GM21717 (cell line): ENCODE data around the gene COPB2.
"Not testable (repeated sequence)": the region's sequence is repeated elsewhere in the genome, so short reads cannot be mapped to it uniquely, and the experiment has no call there.

ENCODE experiments used
- ATAC-seq: cut with Tn5 transposase; IDR thresholded peaks from one replicate; pipeline ENCODE4 v1.9.1; 2021; ENCODE audit warnings: mild to moderate bottlenecking, moderate library complexity; ENCODE audit not compliant: unreplicated experiment

Gene COPB2

DNA sequence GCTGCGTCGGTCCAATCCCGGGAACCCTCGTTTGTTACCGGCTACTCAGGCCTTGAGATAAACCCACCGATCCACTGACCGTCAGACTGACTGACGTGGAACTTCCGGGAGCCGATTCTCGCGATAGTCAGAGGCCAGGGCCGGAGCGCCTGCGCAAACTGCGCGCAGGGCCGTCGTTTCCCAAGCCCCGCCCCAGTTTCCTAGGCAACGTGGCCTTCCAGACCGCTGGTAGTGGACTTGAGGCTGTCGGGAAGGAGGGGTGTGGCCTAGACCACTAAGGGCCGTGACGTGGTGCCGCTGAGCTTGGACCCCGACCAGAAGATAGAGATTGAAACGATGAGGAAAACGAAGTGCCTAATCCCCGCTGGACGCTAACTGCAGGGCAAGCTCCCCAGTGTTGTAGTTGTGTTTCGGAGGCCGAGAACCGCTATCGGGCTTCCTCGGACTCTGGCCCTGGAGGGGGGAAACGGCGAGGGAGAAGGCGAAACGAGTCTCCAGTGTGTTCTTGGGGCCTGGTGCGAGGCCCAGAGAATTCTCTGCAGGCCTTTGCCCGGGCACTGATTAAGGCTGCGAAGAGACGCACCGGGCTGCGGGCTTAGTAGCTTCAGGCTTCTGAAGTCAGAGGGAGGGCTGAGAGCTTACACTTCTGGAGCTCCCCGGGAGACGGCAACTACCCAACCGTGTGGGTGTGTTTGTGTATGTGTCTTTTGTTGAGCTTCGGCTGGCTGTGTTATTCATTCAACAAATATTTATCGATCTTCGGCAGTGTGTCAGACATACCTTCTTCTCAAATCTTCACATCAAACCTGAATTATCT, at the start of gene COPB2:
COPB2 (minus strand) TSS at position 96 of the 817 bp plus-strand sequence. CDS start 97 bp downstream, outside the sequence.
- peak; percentile 98 for ATAC-seq

GRCh38 chr3:139434764-139435307, 45.4 kb upstream of the COPB2 start:
- ATAC-seq, result no peak

- ATAC-seq, result no peak
Measured at GRCh38 chr3:139434228-139434627, 44.8 kb upstream of the COPB2 start.

DNA sequence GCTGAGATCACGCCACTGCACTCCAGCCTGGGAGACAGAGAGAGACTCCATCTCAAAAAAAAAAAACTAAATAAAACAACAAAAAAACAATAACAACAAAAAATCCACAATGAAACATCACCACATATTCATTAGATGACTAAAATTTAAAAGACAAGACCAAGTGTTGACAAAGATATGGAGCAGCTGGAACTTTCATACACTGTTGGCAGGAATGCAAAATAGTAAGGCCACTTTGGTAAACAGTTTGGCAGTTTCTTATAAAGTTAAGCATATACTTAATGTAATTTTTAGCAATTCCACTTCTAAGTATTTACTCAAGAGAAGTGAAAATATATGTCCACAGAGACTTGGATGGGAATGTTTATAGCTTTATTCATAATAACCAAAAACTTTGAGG, 43.6 kb upstream of the COPB2 start:
- ATAC-seq, result no peak

DNA sequence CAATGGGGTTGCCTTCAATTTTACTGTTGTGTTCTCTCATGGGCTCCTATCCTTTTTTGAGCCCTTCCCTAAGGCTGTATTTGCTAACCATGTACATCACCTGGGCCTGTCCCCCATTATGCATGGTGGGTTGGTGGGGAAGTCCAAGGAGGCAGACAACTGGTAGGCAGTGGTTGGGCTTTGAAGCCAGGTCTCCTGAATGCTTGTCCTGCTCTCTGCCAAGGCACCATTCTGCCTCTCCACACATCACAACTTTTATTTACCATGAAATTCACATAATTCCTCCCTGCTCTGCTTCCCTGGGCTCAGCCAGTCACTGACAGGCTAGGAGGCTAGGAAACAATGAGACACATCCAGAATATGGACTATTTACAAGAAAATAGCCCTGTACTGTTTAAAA, 41.0 kb upstream of the COPB2 start:
- ATAC-seq, result no peak

GRCh38 chr3:139427283-139428060, 38.0 kb upstream of the COPB2 start:
- peak; percentile 67 for ATAC-seq

- ATAC-seq, result no peak
Measured at GRCh38 chr3:139425745-139426400, 36.4 kb upstream of the COPB2 start.

DNA sequence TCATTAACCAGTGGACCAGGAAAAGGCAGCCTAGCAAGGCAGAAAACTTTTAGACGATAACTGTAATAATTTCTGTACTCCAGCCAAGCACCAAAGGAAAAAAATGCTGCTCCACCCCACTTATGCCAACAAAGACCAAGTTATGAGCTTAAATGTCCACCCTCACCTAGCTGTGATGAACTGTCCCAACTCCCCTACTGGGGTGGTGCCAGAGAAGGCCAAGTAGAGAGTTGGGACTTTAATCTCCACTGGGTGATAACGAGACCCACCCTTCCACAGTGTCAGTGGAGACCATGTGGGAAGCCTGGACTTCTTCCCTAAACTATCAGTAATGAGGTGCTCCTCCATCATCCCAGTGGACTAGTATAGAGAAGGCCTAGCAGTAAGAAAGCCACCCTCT, 33.8 kb upstream of the COPB2 start:
- ATAC-seq, result no peak

DNA sequence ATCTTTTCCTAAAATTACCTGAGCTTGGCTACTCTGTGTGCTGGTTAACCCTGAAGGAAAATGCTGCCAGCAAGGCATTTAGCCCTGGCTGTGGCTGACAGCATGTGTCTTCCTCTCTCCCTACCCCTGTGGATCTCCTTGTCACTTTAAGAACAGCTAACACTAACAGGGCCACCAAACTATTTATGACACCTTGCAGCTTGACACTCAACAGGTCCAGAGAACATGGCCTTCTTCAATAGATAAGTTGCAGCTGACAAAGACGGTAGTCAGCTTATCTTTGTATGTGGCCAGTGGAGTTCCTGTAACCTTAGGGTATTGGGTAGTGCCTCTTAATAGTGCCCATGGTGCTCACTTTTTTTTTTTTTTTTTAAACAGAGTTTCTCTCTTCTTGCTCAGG, 32.0 kb upstream of the COPB2 start:
- no peak for ATAC-seq

- ATAC-seq, result no peak
Measured at GRCh38 chr3:139421040-139421439, 31.6 kb upstream of the COPB2 start.

DNA sequence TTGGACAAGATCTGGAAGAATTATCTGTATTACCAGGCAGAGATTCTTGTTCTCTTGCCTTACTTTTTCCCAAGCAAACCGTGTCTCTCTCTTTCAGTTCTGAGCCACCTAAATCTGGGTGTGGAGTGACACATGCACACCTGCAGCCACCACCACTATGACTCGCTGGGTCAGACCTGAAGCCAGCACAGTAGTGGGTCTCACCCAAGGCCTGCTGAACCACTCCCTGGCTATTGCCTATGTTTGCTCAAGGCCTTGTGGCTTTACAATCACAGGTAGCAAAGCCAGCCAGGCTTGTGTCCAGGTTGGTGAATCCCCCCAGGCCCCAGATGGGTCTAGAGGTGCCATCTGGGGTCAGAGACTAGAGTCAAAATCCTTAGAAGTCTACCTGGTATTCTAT, 28.7 kb upstream of the COPB2 start:
- ATAC-seq, result no peak

GRCh38 chr3:139416275-139416674, 26.8 kb upstream of the COPB2 start:
- ATAC-seq, result no peak

GRCh38 chr3:139414608-139415224, 25.3 kb upstream of the COPB2 start:
- ATAC-seq, result no peak

- ATAC-seq, result not testable (repeated sequence)
Measured at GRCh38 chr3:139412891-139413290, 23.4 kb upstream of the COPB2 start.

DNA sequence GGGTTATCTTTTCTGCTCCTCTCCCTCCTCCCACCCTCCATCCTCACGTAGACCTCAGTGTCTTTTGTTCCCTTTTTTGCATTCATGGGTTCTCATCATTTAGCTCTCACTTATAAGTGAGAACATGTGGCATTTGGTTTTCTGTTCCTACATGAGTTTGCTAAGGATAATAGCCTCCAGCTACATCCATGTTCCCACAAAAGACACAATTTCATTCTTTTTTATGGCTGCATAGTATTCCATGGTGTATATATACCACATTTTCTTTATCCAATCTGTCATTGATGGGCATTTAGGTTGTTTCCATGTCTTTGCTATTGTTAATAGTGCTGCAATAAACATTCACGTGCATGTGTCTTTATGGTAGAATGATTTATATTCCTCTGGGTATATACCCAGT, 11.7 kb upstream of the COPB2 start:
- ATAC-seq, result not testable (repeated sequence)

DNA sequence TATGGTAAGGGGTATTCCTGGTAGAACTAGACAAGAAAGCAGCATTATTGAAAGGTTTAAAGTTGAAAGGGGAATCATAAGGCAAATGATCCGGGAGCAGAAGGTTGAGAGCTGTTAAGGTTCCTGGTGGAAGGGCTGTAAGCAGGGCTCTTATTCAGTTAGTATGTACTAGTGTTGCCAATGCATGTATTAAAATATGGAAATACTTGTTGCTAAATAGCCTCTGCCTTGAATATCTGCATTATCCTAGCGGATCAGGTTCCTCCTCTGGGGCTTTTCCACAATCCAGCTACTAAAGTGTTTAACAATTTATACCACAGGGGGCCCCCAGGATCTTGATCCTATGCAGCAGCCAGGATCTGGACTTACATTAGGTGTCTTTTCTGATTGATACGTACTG, 7.3 kb upstream of the COPB2 start:
- no peak for ATAC-seq

- no peak for ATAC-seq
Measured at GRCh38 chr3:139394116-139394515, 4.7 kb upstream of the COPB2 start.

DNA sequence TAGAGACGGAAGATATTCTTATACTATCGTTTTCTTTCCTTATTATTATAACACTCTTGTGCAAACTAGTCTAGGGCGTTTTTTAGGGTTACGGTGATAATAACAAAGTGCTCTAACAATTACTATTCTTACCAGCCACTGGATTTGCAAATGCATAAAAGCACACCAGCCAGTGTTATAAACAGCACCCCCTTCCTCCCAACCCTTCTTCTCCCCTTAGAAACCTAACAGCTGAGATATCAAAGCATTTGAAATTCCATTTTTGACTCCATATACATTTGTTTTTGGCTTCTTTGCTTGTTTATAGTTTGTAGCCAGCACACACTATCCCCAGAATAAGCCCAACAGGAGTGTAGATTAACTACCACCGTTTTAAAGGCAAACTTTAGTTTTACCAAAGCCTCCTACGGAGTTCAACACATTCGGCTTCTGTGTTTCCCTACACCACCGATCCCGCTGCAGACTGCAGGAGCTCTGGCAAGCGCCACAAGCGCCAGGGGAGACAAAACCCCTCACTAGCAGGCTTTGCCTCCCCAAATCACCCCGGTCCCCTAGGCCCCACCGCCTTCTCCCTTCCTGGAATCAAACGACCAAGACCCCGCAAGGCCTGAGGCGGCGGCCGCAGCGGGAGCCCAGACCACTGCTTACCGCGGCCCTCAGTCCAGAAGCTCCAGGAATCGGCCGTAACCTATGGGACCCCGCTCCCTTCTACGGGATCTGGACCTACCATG, 461 bp downstream of the COPB2 start:
- ATAC-seq, result peak; percentile 31

DNA sequence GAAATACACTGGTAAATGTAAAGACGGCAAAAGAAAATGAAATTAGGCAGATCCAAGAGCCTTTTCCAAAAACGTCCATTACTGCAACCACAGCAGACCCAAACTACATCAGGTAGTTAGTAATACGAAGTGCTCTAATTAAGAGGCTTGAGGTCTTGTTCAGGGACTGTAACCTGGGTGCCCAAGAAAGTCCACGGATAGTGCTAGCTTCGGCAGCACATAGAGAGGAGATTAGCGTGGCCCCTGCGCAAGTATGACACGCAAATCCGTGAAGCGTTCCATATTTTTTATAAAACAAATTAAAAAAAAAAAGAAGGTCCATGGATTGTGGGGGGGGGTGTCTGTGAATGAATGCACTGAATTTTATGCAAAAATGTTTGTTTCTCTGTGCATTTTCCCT, 1.4 kb downstream of the COPB2 start:
- ATAC-seq, result no peak

- not testable (repeated sequence) for ATAC-seq
Measured at GRCh38 chr3:139382291-139382690, 7.2 kb downstream of the COPB2 start.
